Prostate gland (tissue), 2 donors: ENCODE results near the gene KAZN.
A peak's percentile ranks its signal among the peaks of the same experiment; 100 is the strongest.

ENCODE experiments used
- CTCF ChIP-seq, 4 experiments: fragments of 200-600 bp in 2 of 4; fragments of 450-650 bp in 2 of 4; sonication (generic) in 2 of 4; IDR thresholded peaks; 1 replicate in 3 of 4; 2 replicates in 1 of 4; pipeline ENCODE4 v1.5.1; 2016 to 2019; ENCODE audit warnings: antibody characterized with exemption in 4 of 4, mild to moderate bottlenecking in 2 of 4, moderate library complexity in 2 of 4
- POLR2A ChIP-seq: fragments of 450-650 bp; IDR thresholded peaks from one replicate; pipeline ENCODE4 v1.6.1; 2016; ENCODE audit warnings: antibody characterized with exemption, mild to moderate bottlenecking
- POLR2AphosphoS5 ChIP-seq: sonication (generic); formaldehyde crosslinking; IDR thresholded peaks from one replicate; pipeline ENCODE4 v1.6.1; 2017; ENCODE audit warnings: antibody characterized with exemption

- TF ChIP-seq POLR2A (no peak), POLR2AphosphoS5 (no peak), CTCF (IDR thresholded peaks at IDR 0.05) (peak in 1 of 4 experiments; percentile 6)
These were observed at the start of gene KAZN for GRCh38 chr1:14598498-14599182.
